ENCODE data around the gene PTPRN2.
"Not testable (repeated sequence)": the region's sequence is repeated elsewhere in the genome, so short reads cannot be mapped to it uniquely, and the experiment has no call there.

Gene PTPRN2

DNA sequence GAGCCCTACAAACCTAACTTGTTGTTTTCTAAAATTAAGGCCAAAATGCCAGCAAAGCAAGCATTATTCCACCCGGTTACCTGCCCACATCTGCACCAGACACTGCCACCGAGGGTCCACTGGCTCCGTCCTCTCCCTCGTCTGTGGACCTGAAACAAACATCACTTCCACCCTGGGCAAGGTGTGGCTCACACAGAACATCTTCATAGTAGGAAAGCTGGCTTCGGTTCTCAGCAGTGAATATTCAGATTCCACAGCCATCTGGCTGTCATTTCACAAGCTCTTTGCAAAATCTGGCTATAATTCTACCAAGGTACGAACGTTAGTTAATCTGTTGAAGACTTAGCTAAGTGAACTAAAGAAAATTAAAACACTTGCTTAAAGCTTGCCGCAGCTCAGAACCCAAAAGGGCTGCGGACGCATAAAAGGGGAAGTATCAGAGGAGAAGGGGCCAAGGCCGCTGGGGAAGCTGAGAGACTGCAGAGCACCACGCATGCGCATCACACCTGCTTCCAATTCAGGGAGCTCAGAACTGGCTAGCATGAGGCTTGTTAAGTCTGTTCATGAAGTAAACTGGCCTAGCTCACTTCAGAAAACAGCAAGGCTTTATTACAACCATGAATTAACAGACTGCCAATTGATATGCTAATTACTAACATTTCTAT is 46.1 kb downstream of the PTPRN2 start:
- Histone ChIP-seq H3K27me3 (ENCODE audit: control insufficient read depth, insufficient read depth, low read length) (no peaks in the 10 kb centered on the region), H3K4me1 (ENCODE audit: control insufficient read depth, insufficient read depth, low read length) (no peaks in the 10 kb centered on the region), H3K4me3 (ENCODE audit: low read length) (no peak overlapping the region), H3K9ac (ENCODE audit: low read length) (no peak overlapping the region), H3K36me3 (ENCODE audit: control insufficient read depth, insufficient read depth, low read length) (no peaks in the 10 kb centered on the region), H3K27ac (ENCODE audit: low read depth, low read length) (no peak overlapping the region)

DNA sequence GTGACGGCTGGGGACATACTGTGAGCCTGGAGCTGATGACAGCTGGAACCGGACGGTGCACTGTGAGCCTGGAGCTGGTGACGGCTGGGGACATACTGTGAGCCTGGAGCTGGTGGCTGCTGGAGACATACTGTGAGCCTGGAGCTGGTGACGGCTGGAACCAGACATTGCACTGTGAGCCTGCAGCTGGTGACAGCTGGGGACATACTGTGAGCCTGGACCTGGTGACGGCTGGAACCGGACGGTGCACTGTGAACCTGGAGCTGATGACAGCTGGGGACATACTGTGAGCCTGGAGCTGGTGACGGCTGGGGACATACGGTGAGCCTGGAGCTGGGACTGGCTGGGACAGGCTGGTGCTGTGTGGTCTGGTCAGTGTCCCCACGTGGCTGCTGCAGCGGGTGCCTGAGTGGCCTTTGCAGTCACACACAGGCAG is 47.9 kb downstream of the PTPRN2 start:
- H3K4me3 ChIP-seq (ENCODE audit: low read length), result no peak overlapping the region
- H3K36me3 ChIP-seq (ENCODE audit: control insufficient read depth, insufficient read depth, low read length), result no peaks in the 10 kb centered on the region
- H3K9ac ChIP-seq (ENCODE audit: low read length), result no peak overlapping the region
- no peaks in the 10 kb centered on the region for H3K4me1 ChIP-seq (ENCODE audit: control insufficient read depth, insufficient read depth, low read length)
- H3K27ac ChIP-seq (ENCODE audit: low read depth, low read length), result no peak overlapping the region
- no peaks in the 10 kb centered on the region for H3K27me3 ChIP-seq (ENCODE audit: control insufficient read depth, insufficient read depth, low read length)

DNA sequence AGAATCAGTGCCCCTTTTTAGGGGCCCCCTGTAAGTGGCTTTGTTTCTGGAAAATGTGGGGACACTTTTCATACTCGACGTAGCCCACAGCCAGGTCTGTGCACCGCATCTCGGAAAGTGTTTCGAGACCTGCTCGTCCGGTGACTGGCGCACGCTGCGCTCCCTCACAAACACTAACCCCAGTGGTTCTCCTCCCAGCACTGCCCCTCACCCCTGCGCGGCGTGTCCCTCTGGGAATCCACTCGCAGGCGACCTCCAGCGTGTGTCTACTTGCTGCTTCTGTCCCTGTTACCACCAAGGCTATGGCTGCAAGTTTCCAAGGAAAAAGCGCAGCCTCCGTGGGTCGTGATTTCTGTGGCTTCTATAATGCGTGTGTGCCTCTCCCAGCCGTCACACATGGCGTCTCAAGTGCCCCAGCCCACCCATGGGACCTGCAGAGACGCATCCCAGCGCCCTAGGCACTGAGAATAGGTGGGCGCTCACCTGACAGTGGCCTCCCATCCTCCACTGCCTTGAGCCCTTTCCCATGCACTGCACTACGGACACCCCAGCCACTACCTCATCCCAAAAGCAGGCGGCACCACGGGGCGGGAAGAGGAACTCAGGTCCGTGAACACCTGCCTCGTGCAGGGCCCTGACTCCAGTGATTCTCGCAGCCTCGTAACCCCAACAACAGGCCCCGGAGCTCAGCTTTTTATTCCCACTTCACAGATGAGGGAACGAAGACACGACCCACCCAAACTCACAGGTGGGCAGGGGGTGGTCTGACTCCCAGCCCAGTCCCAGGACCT is 49.3 kb downstream of the PTPRN2 start:
- H3K27me3 ChIP-seq (ENCODE audit: control insufficient read depth, insufficient read depth, low read length), result no peaks in the 10 kb centered on the region

DNA sequence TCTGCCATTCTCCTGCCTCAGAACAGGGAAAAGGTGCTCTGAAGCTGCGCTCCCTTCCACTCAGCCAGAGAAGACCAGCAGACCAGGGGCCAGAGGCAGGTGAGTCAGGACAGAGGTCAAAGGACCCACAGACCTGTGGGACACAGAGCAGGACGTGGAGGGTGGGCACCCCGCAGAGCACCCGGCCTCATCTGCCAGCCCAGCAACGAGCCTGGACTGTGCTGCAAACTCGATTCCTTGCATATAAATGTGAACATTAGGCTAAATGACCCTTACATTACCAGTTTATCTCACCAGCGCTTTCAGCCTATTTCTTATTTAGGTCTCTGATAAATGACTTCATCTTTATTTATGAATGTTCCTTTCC is 50.1 kb downstream of the PTPRN2 start:
- no peak overlapping the region for H3K27ac ChIP-seq (ENCODE audit: low read depth, low read length)

More for the DNA sequence above, 49.3 kb downstream of the PTPRN2 start:
- Histone ChIP-seq H3K9ac (ENCODE audit: low read length) (no peak overlapping the region), H3K4me1 (ENCODE audit: control insufficient read depth, insufficient read depth, low read length) (no peaks in the 10 kb centered on the region), H3K27ac (ENCODE audit: low read depth, low read length) (no peak overlapping the region), H3K4me3 (ENCODE audit: low read length) (no peak overlapping the region), H3K36me3 (ENCODE audit: control insufficient read depth, insufficient read depth, low read length) (no peaks in the 10 kb centered on the region)

DNA sequence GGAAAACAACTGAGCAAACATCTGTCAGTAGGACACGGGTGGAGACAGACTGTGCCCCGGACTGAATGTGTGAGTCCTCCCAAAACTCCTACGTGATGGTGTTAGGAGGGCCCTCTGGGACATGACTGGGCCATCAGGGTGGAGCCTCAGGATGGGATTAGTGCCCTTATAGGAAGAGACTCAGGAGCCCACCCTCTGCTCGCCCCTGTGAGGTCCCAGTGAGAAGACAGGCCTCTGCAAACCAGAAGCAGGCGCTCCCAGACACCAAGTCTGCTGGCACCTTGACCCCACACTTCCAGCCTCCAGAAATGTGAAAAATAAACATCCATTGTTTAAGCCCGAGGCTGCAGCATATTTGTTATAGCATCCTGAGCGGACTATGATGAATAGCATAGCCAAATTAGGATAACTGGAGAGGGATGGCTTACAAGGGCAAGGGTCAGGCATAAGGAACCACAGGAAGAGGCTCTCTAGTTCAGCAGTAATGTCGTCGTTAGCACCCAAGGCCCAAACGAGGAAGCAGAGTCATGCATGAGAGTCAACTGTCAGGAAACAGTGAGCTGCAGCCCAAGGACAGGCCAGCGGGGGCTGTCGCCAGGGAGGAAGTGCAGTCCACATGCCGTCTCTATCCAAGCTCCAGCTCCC is 50.6 kb downstream of the PTPRN2 start:
- H3K4me1 ChIP-seq (ENCODE audit: control insufficient read depth, insufficient read depth, low read length), result no peaks in the 10 kb centered on the region
- H3K36me3 ChIP-seq (ENCODE audit: control insufficient read depth, insufficient read depth, low read length), result no peaks in the 10 kb centered on the region
- no peak overlapping the region for H3K27ac ChIP-seq (ENCODE audit: low read depth, low read length)
- no peak overlapping the region for H3K4me3 ChIP-seq (ENCODE audit: low read length)
- no peak overlapping the region for H3K9ac ChIP-seq (ENCODE audit: low read length)
- no peaks in the 10 kb centered on the region for H3K27me3 ChIP-seq (ENCODE audit: control insufficient read depth, insufficient read depth, low read length)

More for the DNA sequence above, 50.1 kb downstream of the PTPRN2 start:
- no peaks in the 10 kb centered on the region for H3K4me1 ChIP-seq (ENCODE audit: control insufficient read depth, insufficient read depth, low read length)
- H3K4me3 ChIP-seq (ENCODE audit: low read length), result no peak overlapping the region
- H3K36me3 ChIP-seq (ENCODE audit: control insufficient read depth, insufficient read depth, low read length), result no peaks in the 10 kb centered on the region
- H3K27me3 ChIP-seq (ENCODE audit: control insufficient read depth, insufficient read depth, low read length), result no peaks in the 10 kb centered on the region
- no peak overlapping the region for H3K9ac ChIP-seq (ENCODE audit: low read length)

DNA sequence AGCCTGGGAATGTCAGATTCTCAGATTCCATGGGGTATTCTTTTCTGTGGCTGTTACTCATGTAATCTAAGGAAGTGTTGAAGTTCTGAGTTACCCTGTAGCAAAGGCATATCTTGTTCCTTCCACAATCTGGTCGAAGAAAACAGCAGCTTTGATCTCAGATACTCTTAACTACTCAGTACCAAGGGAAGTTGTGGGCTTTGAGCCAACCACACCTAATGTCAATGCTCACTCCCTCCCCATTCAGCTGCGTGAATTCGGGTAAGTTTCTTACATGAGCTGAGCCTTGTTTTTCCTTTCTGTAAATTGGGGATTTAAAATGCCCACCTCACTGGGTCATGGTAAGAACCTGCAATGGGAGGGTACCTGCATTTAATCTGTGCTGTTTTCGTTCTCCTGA is 52.5 kb downstream of the PTPRN2 start:
- Histone ChIP-seq H3K4me1 (ENCODE audit: control insufficient read depth, insufficient read depth, low read length) (no peaks in the 10 kb centered on the region), H3K27ac (ENCODE audit: low read depth, low read length) (no peak overlapping the region), H3K4me3 (ENCODE audit: low read length) (no peak overlapping the region), H3K27me3 (ENCODE audit: control insufficient read depth, insufficient read depth, low read length) (no peaks in the 10 kb centered on the region), H3K36me3 (ENCODE audit: control insufficient read depth, insufficient read depth, low read length) (no peaks in the 10 kb centered on the region), H3K9ac (ENCODE audit: low read length) (no peak overlapping the region)

DNA sequence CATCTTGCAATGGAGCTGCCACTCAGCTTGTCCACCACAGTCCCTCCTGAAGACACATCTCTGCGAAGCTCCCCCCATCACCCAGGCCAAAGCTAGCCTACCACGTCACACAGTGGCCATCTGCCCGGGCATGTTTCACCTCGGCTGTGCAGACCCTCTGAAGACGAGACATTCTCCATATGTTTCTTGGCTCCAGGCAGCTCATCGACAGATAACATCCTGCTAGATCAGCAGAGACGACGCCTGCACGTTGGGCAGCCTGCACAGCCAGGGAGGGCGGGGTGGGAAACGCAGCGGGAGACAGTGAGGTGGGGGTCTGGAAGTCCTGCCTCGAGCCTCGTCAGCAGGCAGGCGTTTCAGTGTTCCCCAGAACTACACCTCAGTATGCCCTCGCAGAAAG is 53.0 kb downstream of the PTPRN2 start:
- H3K9ac ChIP-seq (ENCODE audit: low read length), result no peak overlapping the region
- no peaks in the 10 kb centered on the region for H3K36me3 ChIP-seq (ENCODE audit: control insufficient read depth, insufficient read depth, low read length)
- H3K27me3 ChIP-seq (ENCODE audit: control insufficient read depth, insufficient read depth, low read length), result no peaks in the 10 kb centered on the region
- H3K4me1 ChIP-seq (ENCODE audit: control insufficient read depth, insufficient read depth, low read length), result no peaks in the 10 kb centered on the region
- H3K27ac ChIP-seq (ENCODE audit: low read depth, low read length), result no peak overlapping the region
- H3K4me3 ChIP-seq (ENCODE audit: low read length), result no peak overlapping the region

DNA sequence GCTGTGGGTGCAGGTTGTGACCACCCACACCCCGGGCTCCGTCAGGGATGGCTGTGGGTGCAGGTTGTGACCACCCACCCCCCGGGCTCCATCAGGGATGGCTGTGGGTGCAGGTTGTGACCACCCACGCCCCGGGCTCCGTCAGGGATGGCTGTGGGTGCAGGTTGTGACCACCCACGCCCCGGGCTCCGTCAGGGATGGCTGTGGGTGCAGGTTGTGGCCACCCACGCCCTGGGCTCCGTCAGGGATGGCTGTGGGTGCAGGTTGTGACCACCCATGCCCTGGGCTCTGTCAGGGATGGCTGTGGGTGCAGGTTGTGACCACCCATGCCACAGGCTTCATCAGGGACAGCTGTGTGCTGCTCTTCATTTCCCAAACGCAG is 53.5 kb downstream of the PTPRN2 start:
- H3K27ac ChIP-seq (ENCODE audit: low read depth, low read length); H3K9ac ChIP-seq (ENCODE audit: low read length); H3K27me3 ChIP-seq (ENCODE audit: control insufficient read depth, insufficient read depth, low read length); H3K4me3 ChIP-seq (ENCODE audit: low read length); H3K4me1 ChIP-seq (ENCODE audit: control insufficient read depth, insufficient read depth, low read length); H3K36me3 ChIP-seq (ENCODE audit: control insufficient read depth, insufficient read depth, low read length): not testable (repeated sequence)

DNA sequence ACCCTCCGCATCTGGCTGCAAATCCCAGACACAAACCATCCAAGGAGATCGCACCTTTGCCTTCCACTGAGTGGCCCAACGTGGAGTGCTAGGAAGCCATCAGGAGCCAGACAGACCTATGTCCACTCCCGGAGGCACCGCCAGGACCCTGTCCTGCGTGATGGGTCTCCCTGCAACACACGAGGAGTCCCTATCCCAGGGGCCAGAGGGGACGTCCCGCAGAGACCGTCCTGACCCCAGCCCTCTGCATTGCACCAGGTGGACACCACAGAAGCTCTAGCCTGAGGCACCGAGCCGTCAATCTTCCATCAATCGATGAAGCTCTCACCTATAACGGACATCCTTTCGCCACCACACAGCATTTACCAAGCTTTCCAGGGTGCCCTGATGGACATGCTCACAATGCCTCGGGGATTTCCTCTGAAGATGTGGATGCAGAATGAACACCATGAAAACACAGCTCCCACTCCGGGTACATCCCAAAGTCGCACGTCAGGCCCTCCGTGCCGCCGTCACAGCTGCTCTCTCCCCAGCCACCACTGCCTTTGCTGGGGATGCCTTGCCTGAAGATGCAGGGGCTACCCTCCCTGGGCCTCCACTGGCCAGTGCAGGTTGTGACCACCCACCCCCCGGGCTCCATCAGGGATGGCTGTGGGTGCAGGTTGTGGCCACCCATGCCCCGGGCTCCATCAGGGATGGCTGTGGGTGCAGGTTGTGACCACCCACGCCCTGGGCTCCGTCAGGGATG is 54.1 kb downstream of the PTPRN2 start:
- Histone ChIP-seq H3K27ac (ENCODE audit: low read depth, low read length) (no peak overlapping the region), H3K9ac (ENCODE audit: low read length) (no peak overlapping the region), H3K4me3 (ENCODE audit: low read length) (no peak overlapping the region), H3K27me3 (ENCODE audit: control insufficient read depth, insufficient read depth, low read length) (no peaks in the 10 kb centered on the region), H3K4me1 (ENCODE audit: control insufficient read depth, insufficient read depth, low read length) (no peaks in the 10 kb centered on the region), H3K36me3 (ENCODE audit: control insufficient read depth, insufficient read depth, low read length) (no peaks in the 10 kb centered on the region)

DNA sequence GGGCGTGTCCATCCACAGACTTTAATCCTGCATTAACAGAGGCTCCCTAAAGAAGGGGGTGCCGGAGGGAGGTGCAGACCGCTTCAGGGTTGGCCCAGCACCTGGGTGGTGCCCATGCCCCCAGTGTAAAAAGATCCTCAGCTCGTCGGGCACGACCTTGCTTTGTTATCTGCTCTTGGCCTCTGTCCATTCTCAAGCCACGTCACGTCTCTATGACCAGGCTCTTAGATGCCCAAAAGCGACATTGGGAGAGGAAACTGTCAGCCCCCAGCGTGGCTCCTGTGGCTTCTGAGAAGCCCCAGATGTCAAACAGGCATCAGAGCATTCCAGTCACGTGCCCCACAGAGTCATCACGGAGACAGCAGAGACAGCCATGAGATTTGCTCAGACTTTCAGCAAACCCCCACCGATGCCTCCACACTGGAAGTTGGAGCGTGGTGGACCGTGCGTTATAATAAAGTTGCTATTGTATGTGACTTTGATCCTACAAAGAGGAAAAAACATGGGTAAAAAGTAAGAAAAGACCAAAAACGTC is 55.5 kb downstream of the PTPRN2 start:
- H3K9ac ChIP-seq (ENCODE audit: low read length), result no peak overlapping the region
- no peak overlapping the region for H3K4me3 ChIP-seq (ENCODE audit: low read length)
- H3K27ac ChIP-seq (ENCODE audit: low read depth, low read length), result no peak overlapping the region
- H3K27me3 ChIP-seq (ENCODE audit: control insufficient read depth, insufficient read depth, low read length), result no peaks in the 10 kb centered on the region
- no peaks in the 10 kb centered on the region for H3K4me1 ChIP-seq (ENCODE audit: control insufficient read depth, insufficient read depth, low read length)
- no peaks in the 10 kb centered on the region for H3K36me3 ChIP-seq (ENCODE audit: control insufficient read depth, insufficient read depth, low read length)

DNA sequence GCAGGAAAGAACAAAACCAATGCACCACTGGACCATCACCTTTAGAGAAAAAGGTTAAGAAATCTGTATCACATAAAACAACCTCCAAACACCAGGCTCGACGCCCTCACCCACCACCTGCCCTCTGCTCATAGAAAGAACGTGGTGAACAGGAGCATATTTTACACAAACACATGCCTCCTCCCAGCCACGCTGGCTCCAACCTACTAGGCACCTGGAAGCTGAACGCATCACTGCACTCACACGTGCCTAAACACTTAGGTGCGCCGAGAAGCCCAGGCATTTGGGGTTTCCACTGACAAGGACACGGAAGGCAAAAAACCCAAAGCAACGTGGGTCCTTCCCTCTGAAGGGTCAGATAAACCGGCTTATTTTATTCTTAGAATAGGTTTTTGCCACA is 56.0 kb downstream of the PTPRN2 start:
- no peaks in the 10 kb centered on the region for H3K27me3 ChIP-seq (ENCODE audit: control insufficient read depth, insufficient read depth, low read length)
- H3K36me3 ChIP-seq (ENCODE audit: control insufficient read depth, insufficient read depth, low read length), result no peaks in the 10 kb centered on the region
- no peak overlapping the region for H3K9ac ChIP-seq (ENCODE audit: low read length)
- H3K4me1 ChIP-seq (ENCODE audit: control insufficient read depth, insufficient read depth, low read length), result no peaks in the 10 kb centered on the region
- no peak overlapping the region for H3K27ac ChIP-seq (ENCODE audit: low read depth, low read length)
- no peak overlapping the region for H3K4me3 ChIP-seq (ENCODE audit: low read length)
